Non-pigmented ciliary epithelial cell (primary cell): ENCODE data around the gene GGT6.

ENCODE experiments used
- DNase-seq: peaks from one replicate; pipeline ENCODE4 v3.0.0-alpha.2; 2010; ENCODE audit warnings: low read depth

The GGT6 gene

DNA sequence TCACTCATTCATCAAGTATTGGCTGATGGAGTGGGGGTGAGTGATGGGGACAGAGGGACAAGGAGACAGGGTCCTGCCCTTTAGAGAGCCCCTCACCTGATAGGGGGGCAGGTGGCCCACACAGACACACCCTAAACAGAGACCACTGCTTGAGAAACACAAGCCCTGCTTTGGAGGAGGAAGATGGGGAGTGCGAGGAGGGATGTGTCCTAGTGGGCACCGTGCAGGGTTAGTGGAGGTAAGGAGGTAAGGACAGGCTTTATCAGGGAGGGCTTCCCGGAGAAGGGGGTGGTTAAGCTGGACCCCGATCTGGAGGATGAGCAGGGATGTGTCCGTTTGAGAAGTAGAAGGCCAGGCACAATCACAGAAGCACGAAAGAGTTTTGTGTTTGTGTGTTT lies 15.8 kb upstream of the GGT6 start:
- no peak for DNase-seq

DNA sequence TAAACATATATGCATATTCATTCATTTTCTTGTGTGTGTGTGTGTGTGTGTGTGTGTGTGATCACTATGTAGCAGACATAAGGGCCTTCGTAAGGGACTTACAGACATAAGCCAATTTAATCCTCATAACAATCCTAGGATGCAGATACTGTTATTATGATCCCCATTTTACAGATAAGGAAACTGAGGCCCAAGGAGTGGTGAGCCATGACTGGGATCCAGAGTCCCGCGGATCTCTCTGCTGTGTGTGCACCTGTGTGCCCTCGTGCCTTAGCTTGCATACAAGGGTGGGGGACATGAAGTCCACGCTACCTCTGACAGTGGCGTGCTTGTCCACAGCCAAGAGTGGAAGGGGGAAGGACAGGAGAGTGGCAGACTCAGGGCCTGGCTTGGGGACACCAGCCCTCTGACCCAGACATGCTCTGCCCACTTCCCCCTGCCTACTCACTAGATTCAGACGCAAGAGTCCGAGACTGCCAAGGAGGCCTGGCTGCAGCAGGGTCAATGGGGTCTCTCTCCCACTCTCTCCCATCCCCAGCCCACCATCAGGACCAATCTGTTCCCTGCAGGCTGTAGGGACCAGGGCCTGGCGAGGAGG lies 14.2 kb upstream of the GGT6 start:
- no peak for DNase-seq

DNA sequence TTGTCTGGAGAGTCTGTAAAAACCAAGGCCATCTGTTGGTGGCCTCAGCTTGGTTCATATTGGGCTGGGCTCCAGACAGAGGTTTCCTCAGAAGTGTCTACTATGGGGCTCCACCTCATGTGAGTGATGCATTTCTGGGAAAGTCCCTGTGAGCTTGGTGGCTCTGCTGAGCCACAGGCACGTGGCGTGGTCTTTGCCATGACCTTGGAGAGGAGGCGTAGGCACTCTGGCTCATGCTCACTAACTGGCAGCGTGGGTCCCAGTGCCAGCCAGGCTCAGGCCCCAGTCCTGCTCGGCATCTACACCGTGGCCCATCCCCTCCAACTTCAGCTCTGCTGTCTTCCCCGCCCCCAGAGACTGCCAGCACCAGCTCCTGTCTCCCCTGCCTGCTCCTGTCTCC lies 13.3 kb upstream of the GGT6 start:
- DNase-seq: no peak

DNA sequence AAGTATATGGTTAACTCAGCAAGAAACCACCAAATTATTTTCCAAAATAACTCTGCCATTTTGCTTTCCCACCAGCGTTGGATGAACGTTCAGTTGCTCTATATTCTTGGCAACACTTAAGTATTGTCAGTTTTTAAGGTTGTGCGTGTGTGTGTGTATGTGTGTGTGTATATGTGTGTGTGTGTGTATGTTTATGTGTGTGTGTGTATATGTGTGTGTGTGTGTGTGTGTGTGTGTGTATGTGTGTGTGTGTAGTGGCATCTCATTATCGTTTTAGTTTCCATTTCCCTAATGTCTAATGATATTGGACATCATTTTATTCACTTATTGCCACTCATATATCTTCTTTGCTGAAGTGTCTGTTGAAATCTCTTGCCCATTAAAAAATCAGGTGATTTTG lies 12.7 kb upstream of the GGT6 start:
- no peak for DNase-seq

DNA sequence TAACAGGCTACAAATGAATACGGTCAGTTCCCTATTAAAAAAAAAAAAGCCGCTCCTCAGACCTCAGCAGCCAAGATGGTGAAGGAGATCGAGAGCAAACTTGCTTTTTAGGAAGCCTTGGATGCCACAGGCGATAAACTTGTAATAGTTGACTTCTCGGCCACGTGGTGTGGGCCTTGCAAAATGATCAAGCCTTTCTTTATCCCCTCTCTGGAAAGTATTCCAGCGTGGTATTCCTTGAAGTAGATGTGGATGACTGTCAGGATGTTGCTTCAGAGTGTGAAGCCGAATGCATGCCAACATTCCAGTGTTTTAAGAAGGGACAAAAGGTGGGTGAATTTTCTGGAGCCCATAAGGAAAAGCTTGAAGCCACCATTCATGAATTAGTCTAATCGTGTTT lies 11.8 kb upstream of the GGT6 start:
- DNase-seq: no peak

DNA sequence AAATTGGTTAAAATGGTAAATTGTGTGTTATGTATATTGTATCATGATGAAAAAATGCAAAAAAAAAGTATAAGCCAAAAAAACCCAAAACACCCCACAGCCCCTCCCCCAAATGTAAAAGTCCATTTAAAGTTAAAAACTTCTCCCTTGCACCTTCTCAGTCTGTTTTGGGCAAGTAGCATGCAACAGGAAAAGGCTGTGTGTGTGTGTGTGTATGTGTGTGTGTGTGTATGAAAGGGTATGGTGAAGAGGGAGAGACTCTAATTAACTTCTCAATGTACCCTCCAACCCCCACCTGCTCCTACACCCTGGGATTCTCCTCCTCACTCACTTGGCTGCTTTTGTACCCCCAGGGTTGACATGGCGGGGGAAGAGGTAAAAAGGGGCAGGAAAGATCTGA lies 9.2 kb upstream of the GGT6 start:
- DNase-seq: no peak

DNA sequence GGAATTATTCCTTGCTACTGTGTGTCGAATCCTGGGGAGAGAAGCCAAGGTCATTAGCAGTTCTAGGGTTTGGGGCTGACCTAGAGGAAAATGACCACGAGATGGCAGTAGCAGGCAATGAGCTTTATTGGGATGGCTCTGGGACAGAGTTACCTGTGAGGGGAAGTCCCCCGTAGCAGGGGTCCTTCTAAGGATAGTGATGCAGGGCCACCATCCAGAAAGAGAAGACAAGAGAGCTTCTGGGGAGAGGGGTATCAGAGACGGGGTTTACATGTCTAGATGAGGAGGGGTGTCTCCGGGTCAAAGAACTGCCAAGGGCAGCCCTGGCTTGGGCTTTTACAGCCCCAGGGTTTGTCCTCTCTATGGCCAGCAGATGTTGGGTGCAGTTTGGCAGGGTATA lies 6.4 kb upstream of the GGT6 start:
- DNase-seq: no peak

DNA sequence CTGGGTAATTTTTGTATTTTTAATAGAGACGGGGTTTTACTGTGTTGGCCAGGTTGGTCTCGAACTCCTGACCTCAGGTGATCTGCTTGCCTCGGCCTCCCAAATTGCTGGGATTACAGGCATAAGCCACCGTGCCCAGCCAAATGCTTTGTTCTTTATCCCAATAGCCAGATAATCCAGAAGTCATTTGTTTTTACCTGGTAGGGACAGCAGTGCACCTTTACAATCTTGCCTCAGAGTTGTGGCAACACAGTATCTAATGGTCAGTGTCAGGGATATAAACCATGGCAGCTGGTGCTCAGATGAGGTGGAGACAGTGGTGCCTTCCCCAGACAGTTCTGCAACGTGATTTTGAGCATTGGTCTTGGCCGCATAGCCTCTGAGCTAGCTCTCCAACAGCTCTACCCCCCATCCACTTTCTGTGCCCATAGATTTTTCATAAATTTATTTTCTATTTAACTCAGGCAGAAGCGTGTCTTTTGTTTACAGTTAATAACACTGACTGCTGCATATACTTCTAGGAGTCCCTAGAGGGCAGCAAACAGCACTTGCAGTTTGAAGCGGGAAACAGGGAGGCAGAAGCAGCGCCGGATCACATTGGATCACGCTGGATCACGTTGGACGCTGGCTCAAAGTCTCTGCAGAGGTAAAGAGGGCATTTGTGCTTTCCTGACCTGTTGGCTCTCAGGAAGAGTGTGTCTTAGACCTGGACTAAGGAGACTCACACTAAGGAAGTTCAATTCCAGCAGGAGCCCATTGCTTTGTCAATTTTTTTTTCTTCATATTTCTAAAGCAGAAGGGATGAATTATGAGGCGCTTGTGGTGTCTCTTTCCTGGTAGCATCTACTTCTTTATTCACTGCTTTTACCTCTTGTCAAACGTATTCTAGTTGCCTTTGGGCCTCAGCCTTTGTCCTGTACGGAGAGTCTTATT lies 5.1 kb upstream of the GGT6 start:
- peak; percentile 40 for DNase-seq

DNA sequence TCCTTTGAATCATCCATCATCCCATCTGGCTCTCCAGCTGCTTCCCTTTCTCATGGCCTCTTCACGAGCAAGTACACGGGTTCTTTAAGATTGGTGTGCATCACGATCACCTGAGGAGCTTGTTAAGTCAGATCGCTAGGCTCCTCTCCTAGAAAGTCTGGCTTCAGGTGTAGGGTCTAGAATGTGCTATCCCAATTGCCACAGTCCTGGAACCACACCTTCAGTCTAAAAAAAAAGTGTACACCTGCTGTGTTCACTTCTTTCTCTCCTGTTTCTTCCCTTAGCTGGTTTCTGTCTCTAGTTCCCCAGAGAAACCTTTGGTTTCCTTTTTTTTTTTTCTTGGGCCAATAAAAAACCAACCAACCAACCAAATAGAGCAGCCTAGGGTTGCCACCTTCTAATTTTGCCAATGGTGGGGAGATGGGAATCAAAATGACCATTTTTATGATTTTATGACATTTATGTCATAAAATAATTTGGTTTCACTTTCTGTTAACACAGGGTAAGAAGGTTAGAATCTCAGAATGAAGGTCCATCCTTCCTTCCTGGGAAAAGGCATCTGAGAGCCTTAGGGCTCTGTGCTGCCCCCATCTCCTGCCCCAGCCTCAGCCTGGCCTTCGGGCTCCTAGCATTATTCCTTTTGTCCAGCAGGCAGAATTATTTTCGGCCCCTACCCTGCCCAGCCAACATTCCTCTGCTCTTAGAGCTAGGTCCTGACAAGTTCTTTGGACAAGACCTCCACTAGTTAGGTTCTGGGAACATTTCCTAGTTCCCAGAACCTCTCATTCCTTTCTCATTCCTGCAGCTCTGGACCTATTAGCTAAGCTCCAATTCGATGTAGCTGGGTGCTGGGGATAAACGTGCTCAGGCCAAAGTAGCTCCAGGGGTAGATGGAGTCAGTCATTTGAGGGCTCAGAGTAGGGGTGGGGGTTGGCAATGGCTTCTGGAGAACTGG lies 1.9 kb upstream of the GGT6 start:
- DNase-seq: no peak

DNA sequence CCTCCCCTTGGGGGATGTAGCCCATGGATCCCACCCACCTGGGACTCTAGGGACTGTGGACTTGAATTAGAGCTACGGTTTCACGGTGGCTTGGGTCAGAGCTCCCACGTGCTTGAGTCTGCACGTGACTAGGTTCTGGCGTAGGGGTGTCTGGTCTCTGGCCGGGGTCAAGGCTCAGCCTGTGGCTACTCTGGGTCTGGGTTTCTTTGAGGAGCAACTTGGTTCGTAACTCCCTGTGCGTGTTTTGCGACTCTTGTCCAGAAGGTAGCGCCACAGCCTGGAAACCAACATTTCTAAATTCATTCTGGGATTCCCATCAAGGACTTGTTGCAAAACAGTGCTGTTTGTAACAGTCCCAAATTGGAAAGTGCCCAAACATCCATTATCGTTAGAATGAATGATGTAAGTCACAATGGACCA lies 470 bp upstream of the GGT6 start:
- DNase-seq: no peak

DNA sequence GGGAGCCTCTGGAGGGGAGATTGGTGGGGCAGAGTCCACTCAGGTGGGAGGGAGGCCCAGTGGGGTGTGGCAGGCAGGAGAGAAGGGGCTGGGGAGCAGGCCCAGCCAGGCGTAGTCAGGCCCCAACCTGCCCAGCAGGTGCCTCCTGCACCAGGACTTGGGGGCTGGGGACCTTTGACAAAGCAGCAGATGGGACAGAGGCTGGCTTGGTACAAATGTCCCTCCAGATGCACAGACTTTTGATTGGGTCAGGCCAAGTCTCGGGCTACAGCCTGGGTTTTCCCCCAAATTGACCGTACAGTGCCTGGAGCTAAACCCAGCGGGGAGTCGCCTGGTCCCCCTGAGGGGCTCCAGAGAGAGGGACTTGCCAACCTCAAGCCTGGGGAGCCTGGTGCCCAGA lies 411 bp downstream of the GGT6 start:
- DNase-seq: no peak

DNA sequence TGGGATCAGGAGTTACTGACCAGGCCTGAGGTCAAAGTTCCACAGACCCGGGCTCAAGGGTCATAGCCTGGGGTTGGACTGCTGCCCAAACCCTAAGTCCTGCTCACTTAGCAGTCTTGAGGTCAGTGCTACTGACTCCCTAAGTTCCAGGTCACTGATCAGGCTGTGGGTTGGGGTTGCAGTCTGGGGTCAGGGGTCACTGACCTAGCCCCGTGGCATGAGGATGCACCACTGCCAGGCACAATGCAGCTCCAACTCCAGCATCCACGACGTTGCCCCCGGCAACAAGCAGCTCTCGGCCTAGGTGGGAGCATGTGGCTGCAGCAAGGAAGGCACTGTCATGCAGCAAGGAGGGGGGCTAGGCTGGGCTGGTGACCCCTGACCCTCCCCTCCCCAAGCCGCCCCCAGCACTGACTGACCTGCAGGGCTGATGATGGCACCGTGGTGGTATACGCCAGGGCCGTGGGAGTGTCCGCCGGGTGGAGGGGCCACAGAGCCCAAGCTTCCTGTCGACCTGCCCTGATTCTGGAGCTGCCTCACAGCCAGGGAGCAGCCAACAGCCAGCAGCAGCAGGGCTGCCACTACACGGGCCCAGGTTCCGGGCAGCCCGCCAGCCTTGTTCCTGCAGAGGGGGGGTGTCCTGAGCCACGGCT lies 1.1 kb downstream of the GGT6 start:
- DNase-seq: no peak

DNA sequence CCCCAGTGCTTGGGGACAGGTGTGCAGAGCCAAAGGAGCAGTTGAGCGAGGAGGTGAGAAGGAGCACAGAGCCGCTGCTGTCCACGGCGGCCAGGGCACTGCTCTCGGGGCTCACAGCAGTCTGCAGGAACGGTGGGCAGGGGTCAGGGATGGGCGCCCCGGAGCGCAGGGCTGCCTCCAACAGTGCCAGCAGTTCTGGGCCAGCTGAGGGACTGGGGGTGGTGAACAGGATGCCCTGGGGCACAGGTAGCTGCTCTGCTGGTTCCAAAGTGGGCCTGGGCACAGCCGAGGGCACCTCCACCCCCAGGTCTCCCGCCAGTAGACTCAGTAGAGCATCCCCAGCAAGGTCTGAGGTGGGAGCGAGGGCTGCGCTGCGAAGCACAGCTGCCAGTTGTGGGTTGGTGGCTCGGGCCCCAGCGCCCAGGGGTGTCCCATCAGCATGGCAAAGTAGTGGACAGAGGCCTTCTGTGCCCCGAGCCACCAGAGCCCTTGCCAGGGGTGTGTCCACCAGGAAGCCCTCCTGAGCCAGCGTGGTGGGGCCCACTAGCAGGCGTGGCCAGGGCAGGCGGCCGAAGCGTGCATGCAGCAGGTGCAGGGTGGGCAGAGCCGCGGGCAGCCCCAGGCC lies 1.9 kb downstream of the GGT6 start:
- DNase-seq: no peak

DNA sequence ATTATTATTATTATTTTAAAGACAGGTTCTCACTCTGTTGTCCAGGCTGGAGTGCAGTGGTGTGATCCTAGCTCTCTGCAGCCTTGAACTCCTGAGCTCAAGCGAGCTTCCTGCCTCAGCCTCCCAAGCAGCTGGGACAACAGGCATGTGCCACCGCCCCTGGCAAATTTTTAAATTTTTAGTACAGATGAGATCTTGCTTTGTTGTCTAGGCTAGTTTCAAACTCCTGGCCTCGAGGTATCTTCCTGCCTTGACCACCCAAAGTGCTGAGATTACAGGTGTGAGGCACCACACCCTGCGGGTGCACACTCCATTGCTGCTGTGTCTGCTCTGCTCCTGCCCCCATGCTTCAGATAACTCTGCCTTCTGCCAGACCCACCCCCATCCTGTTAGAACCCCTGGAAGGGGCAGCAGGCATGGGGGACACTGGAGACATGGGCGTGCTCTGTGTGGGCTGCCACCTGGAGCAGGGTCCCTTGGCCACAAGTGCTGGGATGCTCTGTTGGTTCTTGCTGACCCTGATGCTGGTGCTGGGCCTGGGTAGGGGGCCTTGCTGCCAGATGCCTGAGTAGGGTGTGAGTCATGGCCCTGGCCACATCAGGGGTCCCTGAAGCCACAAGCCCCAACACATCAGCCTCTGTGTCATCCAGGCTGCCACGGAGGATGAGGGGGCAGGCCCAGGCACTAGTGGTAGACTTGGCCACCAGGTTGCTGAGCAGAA lies 2.6 kb downstream of the GGT6 start:
- no peak for DNase-seq

DNA sequence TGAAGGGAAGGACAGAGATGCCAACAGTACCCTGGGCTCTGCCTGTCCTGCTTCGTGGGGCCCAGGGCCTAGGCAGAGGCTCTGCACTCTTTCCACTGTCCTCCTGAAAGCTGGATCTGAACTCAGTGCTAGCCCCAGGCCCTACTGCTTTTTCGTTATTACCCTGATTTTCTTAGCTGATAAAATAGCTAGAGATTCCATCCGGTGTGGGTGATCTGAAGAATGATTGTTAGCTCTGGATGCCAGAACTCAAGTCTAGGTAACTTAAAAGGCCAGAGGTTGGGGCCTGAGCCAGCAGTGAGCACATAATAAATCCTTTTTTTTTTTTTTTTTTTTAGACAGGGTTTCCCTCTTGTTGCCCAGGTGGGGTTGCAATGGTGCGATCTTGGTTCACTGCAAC lies 3.4 kb downstream of the GGT6 start:
- DNase-seq: no peak

DNA sequence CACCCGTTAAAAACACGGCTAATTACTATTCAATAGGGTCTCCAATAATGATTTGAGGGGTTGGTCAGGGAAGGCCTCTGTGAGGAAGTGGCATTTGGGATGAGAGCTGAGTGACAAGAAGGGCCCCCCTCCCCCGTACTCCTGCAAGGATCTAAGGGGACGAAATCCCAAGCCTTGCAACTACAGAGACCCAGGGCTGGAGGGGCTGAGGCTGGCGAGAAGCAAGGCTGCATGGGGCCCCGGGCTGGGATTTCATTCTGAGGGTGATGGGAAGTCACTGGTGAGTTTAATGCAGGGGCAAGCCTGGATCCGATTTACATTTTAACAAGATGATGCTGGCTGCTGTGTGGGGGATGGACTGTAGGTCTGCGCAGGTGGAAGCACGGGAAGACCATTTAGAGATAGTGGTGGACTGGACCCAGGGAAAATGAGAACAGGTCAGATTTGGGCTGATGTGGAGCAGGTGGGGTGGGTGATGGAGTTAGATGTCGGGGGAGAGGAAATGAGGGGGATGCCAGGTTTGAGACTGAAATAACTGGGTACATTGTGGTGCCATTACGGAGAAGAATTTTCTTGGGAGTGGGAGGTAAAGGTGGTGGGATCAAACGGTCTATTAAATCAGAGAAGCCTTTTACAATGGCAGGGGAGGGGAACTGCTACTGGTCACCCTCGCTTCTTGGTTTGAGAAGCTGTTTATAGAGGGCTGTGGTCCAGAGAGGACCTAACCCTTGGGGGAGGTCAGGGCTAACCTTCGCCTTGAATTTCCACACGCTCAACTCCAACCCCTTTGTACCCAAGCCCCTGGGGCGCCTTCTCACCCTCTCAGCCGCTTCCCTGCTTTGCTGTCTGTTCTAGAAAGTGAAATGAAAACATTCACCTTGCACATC lies 4.3 kb downstream of the GGT6 start:
- DNase-seq: no peak

DNA sequence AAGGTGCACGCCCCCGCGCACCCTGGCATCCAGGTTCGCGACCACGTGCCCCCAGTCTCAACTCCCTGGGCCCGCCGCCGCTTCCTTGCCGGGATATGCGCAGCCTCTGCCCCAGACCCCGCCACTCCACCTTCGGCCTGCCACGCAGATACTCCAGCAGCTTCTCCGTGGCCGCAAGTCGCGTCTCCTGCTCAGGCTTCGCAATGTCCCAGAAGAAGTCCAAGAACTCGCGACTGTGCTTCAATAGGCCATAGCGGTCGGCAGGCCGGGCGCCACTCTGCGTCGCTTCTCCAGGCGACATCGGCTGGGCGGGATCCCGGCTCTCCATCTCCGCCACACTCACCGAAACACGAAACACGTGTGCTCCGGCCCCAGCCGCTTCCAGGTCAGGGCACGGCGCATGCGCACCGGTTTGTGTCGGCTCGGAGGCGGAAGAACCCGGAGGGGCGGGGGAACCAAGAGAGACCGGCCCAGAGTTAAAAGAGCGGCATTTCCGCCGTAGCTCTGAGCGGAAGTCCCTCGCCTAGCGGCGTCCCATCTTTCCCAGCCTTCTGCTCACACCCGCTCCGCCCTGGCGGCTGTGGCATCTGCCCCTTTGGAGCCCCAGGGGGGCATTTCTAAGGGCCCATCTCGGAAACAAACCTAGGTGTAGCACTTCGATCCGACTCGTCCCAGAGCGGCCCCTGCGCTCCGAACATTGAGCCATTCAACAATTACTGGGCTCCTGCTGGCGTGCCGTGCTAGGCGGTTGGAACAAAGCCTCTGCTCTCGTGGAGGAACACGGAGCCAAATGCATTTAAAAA lies 5.2 kb downstream of the GGT6 start, which contains the start of gene MYBBP1A:
MYBBP1A (minus strand) TSS at position 388 of the 803 bp plus-strand sequence; CDS start at position 328, 60 bp downstream.
- DNase-seq: peak; percentile 61

DNA sequence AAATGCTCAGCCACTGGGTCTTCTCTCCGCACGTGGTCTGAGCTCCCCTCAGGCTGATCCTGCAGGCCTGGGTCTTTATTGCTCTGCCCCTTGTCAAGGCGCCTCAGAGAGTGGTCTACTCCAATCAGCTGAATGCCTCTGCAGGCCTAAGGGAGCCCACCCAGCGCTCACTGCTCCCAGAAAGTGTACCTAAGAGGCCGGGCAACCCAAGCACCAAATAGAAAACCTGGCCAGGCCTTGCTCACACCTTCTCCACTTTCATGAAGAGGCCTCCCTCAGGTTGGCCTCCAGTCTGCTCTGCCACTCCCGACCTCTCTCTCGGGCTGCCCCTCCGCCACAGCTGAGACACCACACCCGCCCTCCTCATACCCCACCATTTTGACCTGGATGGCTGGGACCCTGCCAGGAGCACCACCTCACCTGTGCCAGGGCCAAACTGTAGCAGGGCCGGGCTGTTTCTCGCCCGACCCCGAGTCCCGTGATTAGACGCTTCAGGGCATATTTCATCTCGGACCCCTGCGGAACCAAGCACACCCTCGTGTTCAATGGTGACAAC lies 5.9 kb downstream of the GGT6 start:
- DNase-seq: no peak

DNA sequence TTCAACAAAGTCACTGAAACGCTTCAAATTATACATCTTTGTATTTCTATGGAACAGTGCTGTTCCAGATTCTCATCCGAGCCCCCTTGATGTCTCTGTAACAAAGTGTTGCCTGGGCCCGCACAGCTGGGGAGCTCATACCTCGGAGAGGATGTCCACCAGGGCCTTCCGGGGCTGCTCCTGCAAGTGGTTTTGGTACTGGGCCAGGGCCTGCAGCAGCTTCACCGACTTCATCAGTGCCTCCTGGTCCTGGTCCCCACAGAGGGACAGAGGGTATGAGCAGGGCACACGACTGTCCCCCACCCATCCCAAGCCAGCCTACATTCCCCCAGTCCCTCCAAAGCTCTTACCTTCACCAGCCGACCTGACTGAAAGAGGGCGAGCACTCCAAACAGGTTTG lies 6.7 kb downstream of the GGT6 start:
- DNase-seq: no peak
